Activated CD4-positive, alpha-beta T cell treated with anti-CD3 and anti-CD28 coated beads, Interleukin-2, amount 10 ng/mL, durations not matched to agents 7 days and 5 days (primary cell): ENCODE results near the gene KRTAP10-12. TPM values are rescaled to one million over a fixed set of nuclear protein-coding genes. Genes with fewer than 3 reads are reported as not detected.

Source experiments
- CTCF ChIA-PET: fragments of 350-600 bp; sonication (Branson Sonifier 250); formaldehyde crosslinking; loops from one replicate; lab custom pipeline; 2021; ENCODE audit warnings: antibody characterized with exemption; lab: Charles Lee
- POLR2A ChIA-PET: fragments of 350-600 bp; sonication (Branson Sonifier 250); formaldehyde crosslinking; loops from one replicate; lab custom pipeline; 2021; ENCODE audit warnings: antibody characterized with exemption; lab: Charles Lee
- DNase-seq: peaks from one replicate; pipeline ENCODE4 v3.0.0-alpha.2; 2020
- H3K27ac Mint-ChIP-seq: one replicate; pipeline ENCODE4 v1.8.0; 2021; ENCODE audit warnings: mild to moderate bottlenecking, moderate library complexity, mixed read lengths
- H3K27me3 Mint-ChIP-seq: one replicate; pipeline ENCODE4 v1.8.0; 2021; ENCODE audit warnings: mixed read lengths
- H3K36me3 Mint-ChIP-seq: one replicate; pipeline ENCODE4 v1.8.0; 2021; ENCODE audit warnings: low read depth, mixed read lengths
- H3K4me1 Mint-ChIP-seq: one replicate; pipeline ENCODE4 v1.8.0; 2021; ENCODE audit warnings: mixed read lengths
- H3K4me3 Mint-ChIP-seq: one replicate; pipeline ENCODE4 v1.8.0; 2021; ENCODE audit warnings: mild to moderate bottlenecking, moderate library complexity, mixed read lengths
- H3K9me3 Mint-ChIP-seq: one replicate; pipeline ENCODE4 v1.8.0; 2021; ENCODE audit warnings: mixed read lengths
- total RNA-seq, 2 experiments: library from RNA; stranded (reverse); gene quantifications; one replicate each; pipeline ENCODE4 v1.2.3, GENCODE V29; 2021

Gene KRTAP10-12
- total RNA-seq, 2 experiments from 2014 or later: not detected

- Mint-ChIP-seq H3K27me3 (peaks cover 22% of the 10 kb centered on the region), H3K4me3 (no peak overlapping the region), H3K27ac (no peak overlapping the region), H3K36me3 (peaks cover 3% of the 10 kb centered on the region), H3K9me3 (no peaks in the 10 kb centered on the region), H3K4me1 (peaks cover 9% of the 10 kb centered on the region)
- no peak for DNase-seq
- ChIA-PET CTCF (no interaction called here), POLR2A (no interaction called here)
These were observed 29.9 kb downstream of the KRTAP10-12 start for GRCh38 chr21:44726826-44727225.

- Mint-ChIP-seq H3K27me3 (peaks cover 22% of the 10 kb centered on the region), H3K36me3 (peaks cover 3% of the 10 kb centered on the region), H3K9me3 (no peaks in the 10 kb centered on the region), H3K27ac (no peak overlapping the region), H3K4me3 (no peak overlapping the region), H3K4me1 (peaks cover 9% of the 10 kb centered on the region)
- ChIA-PET POLR2A (no interaction called here), CTCF (no interaction called here)
- no peak for DNase-seq
These were observed 30.3 kb downstream of the KRTAP10-12 start for GRCh38 chr21:44727321-44727720.

- POLR2A ChIA-PET: no interaction called here
- no peak overlapping the region for H3K4me3 Mint-ChIP-seq
These were observed 30.8 kb downstream of the KRTAP10-12 start for GRCh38 chr21:44727757-44728156.

GRCh38 chr21:44728716-44729115 lies 31.7 kb downstream of the KRTAP10-12 start:
- Mint-ChIP-seq H3K4me1 (peaks cover 3% of the 10 kb centered on the region), H3K4me3 (no peak overlapping the region), H3K27ac (no peak overlapping the region), H3K36me3 (no peaks in the 10 kb centered on the region), H3K9me3 (no peaks in the 10 kb centered on the region), H3K27me3 (peaks cover 11% of the 10 kb centered on the region)
- CTCF ChIA-PET: no interaction called here
- POLR2A ChIA-PET: no interaction called here
- no peak for DNase-seq

More at GRCh38 chr21:44727757-44728156, 30.8 kb downstream of the KRTAP10-12 start:
- DNase-seq: no peak
- peaks cover under 1% of the 10 kb centered on the region for H3K36me3 Mint-ChIP-seq
- peaks cover 9% of the 10 kb centered on the region for H3K4me1 Mint-ChIP-seq
- H3K9me3 Mint-ChIP-seq: no peaks in the 10 kb centered on the region
- CTCF ChIA-PET: no interaction called here
- no peak overlapping the region for H3K27ac Mint-ChIP-seq
- H3K27me3 Mint-ChIP-seq: peaks cover 18% of the 10 kb centered on the region

- no peak overlapping the region for H3K27ac Mint-ChIP-seq
- POLR2A ChIA-PET: no interaction called here
- H3K36me3 Mint-ChIP-seq: no peaks in the 10 kb centered on the region
These were observed 32.5 kb downstream of the KRTAP10-12 start for GRCh38 chr21:44729336-44730027.

GRCh38 chr21:44730028-44730395 lies 33.0 kb downstream of the KRTAP10-12 start:
- CTCF ChIA-PET: interaction anchor here (1.0 kb wide), 1 partner anchor 31 kb away, joined by 3 read pairs; no protein-coding TSS in a partner anchor
- DNase-seq: no peak
- Mint-ChIP-seq H3K36me3 (no peaks in the 10 kb centered on the region), H3K27ac (no peak overlapping the region), H3K27me3 (peaks cover 5% of the 10 kb centered on the region), H3K9me3 (no peaks in the 10 kb centered on the region), H3K4me1 (no peaks in the 10 kb centered on the region), H3K4me3 (no peak overlapping the region)
- POLR2A ChIA-PET: no interaction called here

More at GRCh38 chr21:44729336-44730027, 32.5 kb downstream of the KRTAP10-12 start:
- no peak overlapping the region for H3K4me3 Mint-ChIP-seq
- CTCF ChIA-PET: no interaction called here
- H3K4me1 Mint-ChIP-seq: no peaks in the 10 kb centered on the region
- DNase-seq: no peak
- no peaks in the 10 kb centered on the region for H3K9me3 Mint-ChIP-seq
- H3K27me3 Mint-ChIP-seq: peaks cover 8% of the 10 kb centered on the region

- POLR2A ChIA-PET: no interaction called here
- peaks cover 3% of the 10 kb centered on the region for H3K27me3 Mint-ChIP-seq
- CTCF ChIA-PET: interaction anchor here (1.0 kb wide), 2 partner anchors 32 to 174 kb away, joined by 3 read pairs; no protein-coding TSS in a partner anchor
- no peak overlapping the region for H3K27ac Mint-ChIP-seq
- H3K4me3 Mint-ChIP-seq: no peak overlapping the region
- no peaks in the 10 kb centered on the region for H3K36me3 Mint-ChIP-seq
- no peaks in the 10 kb centered on the region for H3K9me3 Mint-ChIP-seq
- no peak for DNase-seq
- no peaks in the 10 kb centered on the region for H3K4me1 Mint-ChIP-seq
These were observed 34.1 kb downstream of the KRTAP10-12 start for GRCh38 chr21:44730951-44731579.

- no peaks in the 10 kb centered on the region for H3K36me3 Mint-ChIP-seq
- H3K4me3 Mint-ChIP-seq: no peak overlapping the region
- no peak for DNase-seq
- H3K27me3 Mint-ChIP-seq: no peaks in the 10 kb centered on the region
- no peaks in the 10 kb centered on the region for H3K9me3 Mint-ChIP-seq
- H3K27ac Mint-ChIP-seq: no peak overlapping the region
- POLR2A ChIA-PET: no interaction called here
- CTCF ChIA-PET: no interaction called here
- H3K4me1 Mint-ChIP-seq: no peaks in the 10 kb centered on the region
These were observed 35.3 kb downstream of the KRTAP10-12 start for GRCh38 chr21:44732263-44732662.

GRCh38 chr21:44732956-44733355 lies 36.0 kb downstream of the KRTAP10-12 start:
- Mint-ChIP-seq H3K36me3 (no peaks in the 10 kb centered on the region), H3K4me3 (no peak overlapping the region), H3K9me3 (no peaks in the 10 kb centered on the region), H3K4me1 (no peaks in the 10 kb centered on the region), H3K27ac (no peak overlapping the region), H3K27me3 (no peaks in the 10 kb centered on the region)
- POLR2A ChIA-PET: no interaction called here
- CTCF ChIA-PET: interaction anchor here (1.4 kb wide), 2 partner anchors 10 to 29 kb away, joined by 3 read pairs; no protein-coding TSS in a partner anchor
- DNase-seq: no peak

- H3K4me1 Mint-ChIP-seq: no peaks in the 10 kb centered on the region
- H3K4me3 Mint-ChIP-seq: no peak overlapping the region
- no peak overlapping the region for H3K27ac Mint-ChIP-seq
- no peaks in the 10 kb centered on the region for H3K36me3 Mint-ChIP-seq
- ChIA-PET POLR2A (no interaction called here), CTCF (interaction anchor here (1.0 to 1.4 kb wide), 3 partner anchors 11 to 224 kb away, joined by 3 read pairs; no protein-coding TSS in a partner anchor)
- no peaks in the 10 kb centered on the region for H3K27me3 Mint-ChIP-seq
- H3K9me3 Mint-ChIP-seq: peaks cover 3% of the 10 kb centered on the region
- DNase-seq: no peak
These were observed 37.2 kb downstream of the KRTAP10-12 start for GRCh38 chr21:44734026-44734745.

GRCh38 chr21:44734841-44735240 lies 37.9 kb downstream of the KRTAP10-12 start:
- H3K4me1 Mint-ChIP-seq: no peaks in the 10 kb centered on the region
- H3K27me3 Mint-ChIP-seq: no peaks in the 10 kb centered on the region
- CTCF ChIA-PET: no interaction called here
- peaks cover 3% of the 10 kb centered on the region for H3K9me3 Mint-ChIP-seq
- POLR2A ChIA-PET: no interaction called here
- no peak overlapping the region for H3K27ac Mint-ChIP-seq
- H3K4me3 Mint-ChIP-seq: no peak overlapping the region
- H3K36me3 Mint-ChIP-seq: no peaks in the 10 kb centered on the region
- DNase-seq: no peak

GRCh38 chr21:44735821-44736220 lies 38.8 kb downstream of the KRTAP10-12 start:
- H3K4me1 Mint-ChIP-seq: no peaks in the 10 kb centered on the region
- no peaks in the 10 kb centered on the region for H3K36me3 Mint-ChIP-seq
- CTCF ChIA-PET: interaction anchor here (0.9 kb wide), 1 partner anchor 226 kb away, joined by 3 read pairs; no protein-coding TSS in a partner anchor
- POLR2A ChIA-PET: no interaction called here
- H3K27ac Mint-ChIP-seq: no peak overlapping the region
- no peaks in the 10 kb centered on the region for H3K27me3 Mint-ChIP-seq
- no peak overlapping the region for H3K4me3 Mint-ChIP-seq
- H3K9me3 Mint-ChIP-seq: peaks cover 3% of the 10 kb centered on the region
- DNase-seq: no peak
